GM12878 (cell line): ENCODE results near the gene TEX54. TPM values are rescaled to one million over a fixed set of nuclear protein-coding genes. Genes with fewer than 3 reads are reported as not detected.
A peak's percentile ranks its signal among the peaks of the same experiment; 100 is the strongest.

Experiments
- ATF7 ChIP-seq: fragments of 450-650 bp; IDR thresholded peaks from 2 replicates; pipeline ENCODE4 v1.6.1; 2016; ENCODE audit warnings: low read depth, mild to moderate bottlenecking
- BRCA1 ChIP-seq: IDR thresholded peaks from 2 replicates; pipeline ENCODE4 v1.6.1; 2011; ENCODE audit warnings: low read depth, low read length, improper control_type of control experiment
- HDGF ChIP-seq: fragments of 450-650 bp; IDR thresholded peaks from 2 replicates; pipeline ENCODE4 v1.6.1; 2016; ENCODE audit warnings: antibody characterized with exemption
- NBN ChIP-seq: fragments of 450-650 bp; IDR thresholded peaks from 2 replicates; pipeline ENCODE4 v1.6.1; 2016
- NFYA ChIP-seq: IDR thresholded peaks from 2 replicates; pipeline ENCODE4 v1.6.1; 2011; ENCODE audit warnings: low read depth, mild to moderate bottlenecking, low read length, improper control_type of control experiment, borderline replicate concordance
- PAX8 ChIP-seq: fragments of 450-650 bp; IDR thresholded peaks from 2 replicates; pipeline ENCODE4 v1.6.1; 2017; ENCODE audit warnings: mild to moderate bottlenecking, moderate library complexity
- POU2F2 ChIP-seq: IDR thresholded peaks from 3 replicates; pipeline ENCODE4 v1.6.1; 2011; ENCODE audit warnings: low read depth, mild to moderate bottlenecking, low read length, borderline replicate concordance
- RB1 ChIP-seq: fragments of 450-650 bp; formaldehyde crosslinking; IDR thresholded peaks from 2 replicates; pipeline ENCODE4 v1.6.1; 2017; ENCODE audit warnings: mild to moderate bottlenecking, borderline replicate concordance
- SIN3A ChIP-seq: IDR thresholded peaks from 2 replicates; pipeline ENCODE4 v1.6.1; 2012; ENCODE audit warnings: low read depth, low read length, improper control_type of control experiment
- SMC3 ChIP-seq: IDR thresholded peaks from 2 replicates; pipeline ENCODE4 v1.6.1; 2011; ENCODE audit warnings: low read length, improper control_type of control experiment, borderline replicate concordance
- SUPT20H ChIP-seq: IDR thresholded peaks from 2 replicates; pipeline ENCODE4 v1.6.1; 2011; ENCODE audit warnings: low read depth, mild to moderate bottlenecking, low read length, moderate library complexity, borderline replicate concordance; ENCODE audit not compliant: control insufficient read depth
- TARDBP ChIP-seq: IDR thresholded peaks from 2 replicates; pipeline ENCODE4 v1.6.1; 2016; ENCODE audit warnings: borderline replicate concordance
- USF2 ChIP-seq: IDR thresholded peaks from 2 replicates; pipeline ENCODE4 v1.6.1; 2011; ENCODE audit warnings: low read depth, low read length, improper control_type of control experiment, borderline replicate concordance
- ZNF24 ChIP-seq: fragments of 450-650 bp; IDR thresholded peaks from 2 replicates; pipeline ENCODE4 v1.6.1; 2017; ENCODE audit warnings: antibody characterized with exemption, mild to moderate bottlenecking
- polyA plus RNA-seq, 11 experiments: library from polyadenylated mRNA; depleted of rRNA in 4 of 11; unstranded in 6 of 11; stranded (reverse) in 5 of 11; fragments of >200 nt; fragmentation: Nextera tagmentation in 4 of 11; fragmentation: Illumina TruSeq in 1 of 11; extraction: Ambion mirVana in 4 of 11; extraction: Trizol in 1 of 11; gene quantifications; 1 replicate in 1 of 11; 2 replicates in 10 of 11; pipeline versions ENCODE4 v1.2.1 to v1.2.3, GENCODE V29; 2011 to 2016; ENCODE audit warnings: inconsistent platforms in 2 of 11, missing spikeins in 2 of 11, low read depth in 1 of 11
- total RNA-seq, 4 experiments: library from RNA; depleted of rRNA in 3 of 4; stranded (reverse); fragments of >200 nt in 3 of 4; fragmentation: Illumina TruSeq in 1 of 4; extraction: Trizol in 1 of 4; gene quantifications; 2 replicates each; pipeline versions ENCODE4 v1.2.1 to v1.2.3, GENCODE V29; 2013 to 2021
- TF ChIP-seq, protein P1 (sequence below): fragments of 450-650 bp; IDR thresholded peaks from 2 replicates; pipeline ENCODE4 v1.6.1; 2017; ENCODE audit warnings: mild to moderate bottlenecking, moderate library complexity
- TF ChIP-seq, protein P2 (sequence below): fragments of 450-650 bp; IDR thresholded peaks from 2 replicates; pipeline ENCODE4 v1.6.1; 2016; ENCODE audit warnings: mild to moderate bottlenecking, moderate library complexity, borderline replicate concordance
- TF ChIP-seq, protein P3 (sequence below): fragments of 450-650 bp; IDR thresholded peaks from 2 replicates; pipeline ENCODE4 v1.6.1; 2016; ENCODE audit warnings: mild to moderate bottlenecking

Gene TEX54
- total and polyA plus RNA-seq, 10 of the 15 experiments (the other 5 are each of a cell fraction or from before 2014, with no cell fraction given), result 0.38 to 0.68 (median 0.51) TPM; not detected in 7

DNA sequence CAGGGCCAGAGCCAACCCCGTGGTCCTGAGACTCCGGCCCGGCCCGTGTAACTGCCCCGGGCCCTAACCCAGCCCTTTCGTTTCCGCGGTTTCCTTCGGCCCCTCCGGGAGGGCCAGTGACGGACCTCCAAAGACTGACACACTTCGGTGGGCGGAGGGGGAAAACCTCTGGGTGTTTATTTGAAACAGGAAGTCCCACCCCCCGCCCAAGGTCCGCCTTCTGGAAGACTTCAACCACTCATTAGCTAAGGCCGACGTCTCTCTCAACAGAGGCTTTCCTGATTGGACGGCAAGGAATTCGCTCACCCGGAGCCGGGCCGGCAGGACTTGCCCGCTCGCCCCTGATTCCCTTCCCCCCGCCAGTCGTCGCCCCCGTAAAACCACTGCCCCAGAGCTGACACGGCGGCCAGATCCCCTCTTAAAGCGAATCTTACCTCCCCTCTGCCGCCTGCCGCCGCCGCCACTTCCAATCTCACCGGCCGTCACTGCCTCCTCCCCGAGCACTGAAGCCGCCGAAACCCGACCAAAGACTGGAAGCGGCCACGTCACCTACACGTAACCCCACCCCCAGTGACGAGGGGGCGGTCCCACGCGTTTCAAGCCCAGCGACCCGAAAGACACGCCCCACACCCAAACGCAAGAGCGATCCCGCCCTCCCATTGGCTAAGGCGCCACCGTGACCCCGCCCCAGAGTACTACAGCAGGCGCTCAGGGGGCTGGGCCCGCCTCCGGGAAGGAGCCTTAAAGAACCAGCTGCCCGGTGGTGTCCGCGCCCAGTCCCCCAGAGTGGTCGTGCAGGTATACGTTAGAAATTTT, 913 bp downstream of the TEX54 start, which contains the start of gene STX5 (continued):
- TF ChIP-seq, protein P1, sequence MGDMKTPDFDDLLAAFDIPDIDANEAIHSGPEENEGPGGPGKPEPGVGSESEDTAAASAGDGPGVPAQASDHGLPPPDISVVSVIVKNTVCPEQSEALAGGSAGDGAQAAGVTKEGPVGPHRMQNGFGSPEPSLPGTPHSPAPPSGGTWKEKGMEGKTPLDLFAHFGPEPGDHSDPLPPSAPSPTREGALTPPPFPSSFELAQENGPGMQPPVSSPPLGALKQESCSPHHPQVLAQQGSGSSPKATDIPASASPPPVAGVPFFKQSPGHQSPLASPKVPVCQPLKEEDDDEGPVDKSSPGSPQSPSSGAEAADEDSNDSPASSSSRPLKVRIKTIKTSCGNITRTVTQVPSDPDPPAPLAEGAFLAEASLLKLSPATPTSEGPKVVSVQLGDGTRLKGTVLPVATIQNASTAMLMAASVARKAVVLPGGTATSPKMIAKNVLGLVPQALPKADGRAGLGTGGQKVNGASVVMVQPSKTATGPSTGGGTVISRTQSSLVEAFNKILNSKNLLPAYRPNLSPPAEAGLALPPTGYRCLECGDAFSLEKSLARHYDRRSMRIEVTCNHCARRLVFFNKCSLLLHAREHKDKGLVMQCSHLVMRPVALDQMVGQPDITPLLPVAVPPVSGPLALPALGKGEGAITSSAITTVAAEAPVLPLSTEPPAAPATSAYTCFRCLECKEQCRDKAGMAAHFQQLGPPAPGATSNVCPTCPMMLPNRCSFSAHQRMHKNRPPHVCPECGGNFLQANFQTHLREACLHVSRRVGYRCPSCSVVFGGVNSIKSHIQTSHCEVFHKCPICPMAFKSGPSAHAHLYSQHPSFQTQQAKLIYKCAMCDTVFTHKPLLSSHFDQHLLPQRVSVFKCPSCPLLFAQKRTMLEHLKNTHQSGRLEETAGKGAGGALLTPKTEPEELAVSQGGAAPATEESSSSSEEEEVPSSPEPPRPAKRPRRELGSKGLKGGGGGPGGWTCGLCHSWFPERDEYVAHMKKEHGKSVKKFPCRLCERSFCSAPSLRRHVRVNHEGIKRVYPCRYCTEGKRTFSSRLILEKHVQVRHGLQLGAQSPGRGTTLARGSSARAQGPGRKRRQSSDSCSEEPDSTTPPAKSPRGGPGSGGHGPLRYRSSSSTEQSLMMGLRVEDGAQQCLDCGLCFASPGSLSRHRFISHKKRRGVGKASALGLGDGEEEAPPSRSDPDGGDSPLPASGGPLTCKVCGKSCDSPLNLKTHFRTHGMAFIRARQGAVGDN, result no peak
- TF ChIP-seq, protein P2, sequence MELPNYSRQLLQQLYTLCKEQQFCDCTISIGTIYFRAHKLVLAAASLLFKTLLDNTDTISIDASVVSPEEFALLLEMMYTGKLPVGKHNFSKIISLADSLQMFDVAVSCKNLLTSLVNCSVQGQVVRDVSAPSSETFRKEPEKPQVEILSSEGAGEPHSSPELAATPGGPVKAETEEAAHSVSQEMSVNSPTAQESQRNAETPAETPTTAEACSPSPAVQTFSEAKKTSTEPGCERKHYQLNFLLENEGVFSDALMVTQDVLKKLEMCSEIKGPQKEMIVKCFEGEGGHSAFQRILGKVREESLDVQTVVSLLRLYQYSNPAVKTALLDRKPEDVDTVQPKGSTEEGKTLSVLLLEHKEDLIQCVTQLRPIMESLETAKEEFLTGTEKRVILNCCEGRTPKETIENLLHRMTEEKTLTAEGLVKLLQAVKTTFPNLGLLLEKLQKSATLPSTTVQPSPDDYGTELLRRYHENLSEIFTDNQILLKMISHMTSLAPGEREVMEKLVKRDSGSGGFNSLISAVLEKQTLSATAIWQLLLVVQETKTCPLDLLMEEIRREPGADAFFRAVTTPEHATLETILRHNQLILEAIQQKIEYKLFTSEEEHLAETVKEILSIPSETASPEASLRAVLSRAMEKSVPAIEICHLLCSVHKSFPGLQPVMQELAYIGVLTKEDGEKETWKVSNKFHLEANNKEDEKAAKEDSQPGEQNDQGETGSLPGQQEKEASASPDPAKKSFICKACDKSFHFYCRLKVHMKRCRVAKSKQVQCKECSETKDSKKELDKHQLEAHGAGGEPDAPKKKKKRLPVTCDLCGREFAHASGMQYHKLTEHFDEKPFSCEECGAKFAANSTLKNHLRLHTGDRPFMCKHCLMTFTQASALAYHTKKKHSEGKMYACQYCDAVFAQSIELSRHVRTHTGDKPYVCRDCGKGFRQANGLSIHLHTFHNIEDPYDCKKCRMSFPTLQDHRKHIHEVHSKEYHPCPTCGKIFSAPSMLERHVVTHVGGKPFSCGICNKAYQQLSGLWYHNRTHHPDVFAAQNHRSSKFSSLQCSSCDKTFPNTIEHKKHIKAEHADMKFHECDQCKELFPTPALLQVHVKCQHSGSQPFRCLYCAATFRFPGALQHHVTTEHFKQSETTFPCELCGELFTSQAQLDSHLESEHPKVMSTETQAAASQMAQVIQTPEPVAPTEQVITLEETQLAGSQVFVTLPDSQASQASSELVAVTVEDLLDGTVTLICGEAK, result peak; percentile 92
- TF ChIP-seq USF2 (peak; percentile 46), ATF7 (peak; percentile 92), SMC3 (0 out of 2 replicates have a peak, but pooled peaks have one; percentile 3), NFYA (peak; percentile 74), TARDBP (no peak), NBN (peak; percentile 96), SIN3A (peak; percentile 67; the same call in 1 of the 2 replicates), SUPT20H (no peak), BRCA1 (no peak), PAX8 (no peak), POU2F2 (peak; percentile 43; the same call in 1 of the 3 replicates), RB1 (peak; percentile 77; the same call in 1 of the 2 replicates), HDGF (peak; percentile 98), ZNF24 (no peak)
- TF ChIP-seq, protein P3, sequence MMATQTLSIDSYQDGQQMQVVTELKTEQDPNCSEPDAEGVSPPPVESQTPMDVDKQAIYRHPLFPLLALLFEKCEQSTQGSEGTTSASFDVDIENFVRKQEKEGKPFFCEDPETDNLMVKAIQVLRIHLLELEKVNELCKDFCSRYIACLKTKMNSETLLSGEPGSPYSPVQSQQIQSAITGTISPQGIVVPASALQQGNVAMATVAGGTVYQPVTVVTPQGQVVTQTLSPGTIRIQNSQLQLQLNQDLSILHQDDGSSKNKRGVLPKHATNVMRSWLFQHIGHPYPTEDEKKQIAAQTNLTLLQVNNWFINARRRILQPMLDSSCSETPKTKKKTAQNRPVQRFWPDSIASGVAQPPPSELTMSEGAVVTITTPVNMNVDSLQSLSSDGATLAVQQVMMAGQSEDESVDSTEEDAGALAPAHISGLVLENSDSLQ, result peak; percentile 99
